GM04504 (cell line): Measurements from ENCODE around the gene GOLGA6C.
A peak's percentile ranks its signal among the peaks of the same experiment; 100 is the strongest.
"Not testable (repeated sequence)": the region's sequence is repeated elsewhere in the genome, so short reads cannot be mapped to it uniquely, and the experiment has no call there.

Experiments
- DNase-seq: peaks from one replicate; pipeline ENCODE4 v3.0.0-alpha.2; 2012; ENCODE audit warnings: low read depth

GOLGA6C gene

DNA sequence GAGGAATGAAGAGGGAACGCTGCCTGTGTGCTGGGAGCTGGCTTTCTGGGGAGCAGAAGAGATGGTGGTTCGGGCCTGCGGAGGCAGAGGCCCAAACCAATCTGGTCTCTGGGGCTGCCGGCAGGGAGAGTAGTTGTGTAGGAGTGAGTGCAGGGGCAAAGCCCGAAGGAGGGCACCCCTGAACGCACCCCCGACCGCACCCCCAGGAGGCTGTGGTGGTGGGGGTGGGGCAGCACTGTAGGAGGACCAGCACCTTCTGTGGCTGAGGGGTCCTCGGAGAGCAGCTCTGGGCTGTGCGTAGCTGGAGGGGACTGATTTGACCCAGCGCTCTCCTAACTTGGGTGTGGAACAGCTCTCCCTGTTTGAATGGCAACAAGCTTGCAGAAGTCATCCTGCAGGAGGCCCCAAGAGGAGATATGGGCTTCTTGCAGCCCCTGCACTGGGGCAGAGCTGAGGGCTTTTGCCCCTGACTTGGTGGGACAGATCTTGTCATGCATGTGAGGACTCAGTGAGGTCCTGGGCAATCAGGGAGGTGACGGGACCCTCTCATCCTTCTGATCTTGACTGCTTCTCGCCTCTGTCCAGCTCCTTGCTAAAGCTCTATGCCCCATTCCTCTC, 30.4 kb upstream of the GOLGA6C start:
- DNase-seq: no peak

- no peak for DNase-seq
Observed at GRCh38 chr15:75228787-75229186, 29.3 kb upstream of the GOLGA6C start.

DNA sequence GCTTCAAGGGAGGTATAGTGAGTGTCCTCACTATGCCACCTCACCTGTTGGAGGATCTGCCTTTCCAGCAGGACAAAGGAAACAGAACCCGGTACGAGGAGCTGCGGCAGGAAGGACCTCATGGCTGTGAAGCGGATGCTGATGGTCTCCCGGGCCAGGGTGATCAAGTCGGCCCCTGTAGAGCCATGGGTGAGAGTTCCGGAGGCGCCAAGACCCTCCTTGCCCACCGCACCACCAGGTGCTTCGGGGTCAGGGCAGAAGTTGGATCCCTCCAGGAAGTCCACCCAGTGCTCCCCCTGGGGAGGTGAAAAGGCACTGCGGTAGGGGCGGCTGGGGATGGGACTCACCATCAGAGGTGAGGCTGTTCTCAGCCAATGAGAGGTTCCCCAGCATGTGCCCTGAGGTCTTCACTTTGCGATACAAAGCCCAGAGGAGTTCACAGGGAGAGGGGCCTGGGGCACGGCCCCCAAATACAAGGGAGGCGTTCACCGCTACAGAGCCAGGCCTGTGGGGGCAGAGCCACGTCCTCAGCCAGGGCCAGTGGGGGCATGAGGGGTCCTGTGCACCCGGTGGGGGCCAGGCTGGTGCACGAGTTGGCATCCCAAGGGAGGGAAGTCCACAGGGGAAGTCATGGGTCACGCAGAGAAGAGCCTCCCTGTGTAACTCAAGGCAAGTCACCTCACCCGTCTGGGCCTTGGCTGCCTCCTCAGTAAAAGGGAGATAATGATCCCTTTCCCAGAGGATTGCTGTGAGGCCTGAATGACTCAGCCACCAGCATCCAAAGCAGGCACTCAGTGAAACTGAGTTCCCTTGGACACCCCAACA, 28.7 kb upstream of the GOLGA6C start:
- peak; percentile 17 for DNase-seq

GRCh38 chr15:75230016-75230343, 28.2 kb upstream of the GOLGA6C start:
- DNase-seq: no peak

DNA sequence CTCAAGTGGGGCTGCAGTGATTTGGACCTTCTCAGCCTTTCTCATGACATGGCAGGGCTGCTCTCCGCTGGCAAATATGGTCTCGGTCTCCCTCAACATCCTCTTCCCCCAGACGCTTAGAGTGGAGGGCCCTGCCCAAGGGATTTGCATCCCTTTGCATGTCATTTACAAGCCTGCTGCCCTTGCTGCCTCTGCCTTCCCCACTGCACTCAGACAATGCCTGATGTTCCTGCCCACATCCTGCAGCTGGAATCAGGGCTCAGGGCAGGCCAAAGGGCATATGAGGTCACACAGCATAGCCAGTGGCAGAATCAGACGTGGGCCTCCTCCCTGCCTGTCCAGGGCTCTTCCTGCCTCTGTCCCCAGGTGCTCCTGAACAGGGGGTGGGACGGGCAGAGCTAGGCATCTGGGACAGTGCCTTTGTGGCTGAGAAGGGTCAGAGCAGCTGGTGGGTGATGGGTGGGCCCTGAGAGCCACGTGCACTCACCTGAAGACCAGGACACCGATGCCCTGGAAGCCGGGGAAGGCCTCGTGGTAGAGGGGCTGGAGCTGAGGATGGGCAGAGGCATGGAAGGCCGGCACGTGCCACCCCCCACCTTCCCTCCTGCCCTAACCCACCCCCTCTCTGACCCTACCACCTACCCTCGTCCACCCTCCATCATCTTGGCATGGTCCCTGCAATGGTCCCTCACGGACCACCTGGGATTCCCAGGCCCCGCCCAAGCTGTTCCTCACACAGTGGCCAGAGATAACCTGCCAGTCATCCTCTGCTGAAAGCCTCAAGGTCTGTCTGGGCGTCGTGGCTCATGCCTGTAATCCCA, 27.4 kb upstream of the GOLGA6C start:
- DNase-seq: no peak

- no peak for DNase-seq
Observed at GRCh38 chr15:75231836-75232235, 26.3 kb upstream of the GOLGA6C start.

DNA sequence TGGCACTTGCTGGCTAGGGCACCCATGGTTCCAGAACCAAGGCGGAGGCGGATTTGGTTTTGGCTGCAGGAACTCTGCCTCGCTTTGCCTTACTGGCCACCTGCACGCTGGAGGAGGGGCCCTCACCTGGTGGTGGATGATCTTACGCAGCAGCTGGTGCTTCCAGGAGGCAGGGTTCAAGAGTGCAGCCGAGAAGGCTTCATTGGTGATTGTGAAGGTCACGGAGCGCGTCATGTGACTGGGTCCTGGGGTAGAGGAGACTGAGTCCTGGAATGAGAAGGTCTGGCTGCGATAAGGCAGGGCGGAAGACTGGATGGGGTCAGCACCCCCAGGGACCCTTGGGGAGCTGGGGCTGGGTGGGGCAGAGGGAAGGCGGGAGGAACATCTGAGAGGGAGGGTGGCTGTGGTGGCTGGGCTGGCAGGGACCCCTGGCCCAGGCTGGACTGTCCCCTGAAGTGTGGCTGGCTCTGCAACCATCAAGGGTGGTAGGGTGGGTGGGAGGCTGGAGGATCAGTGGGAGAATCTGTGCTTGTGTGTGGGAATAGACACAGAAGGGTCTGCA, 25.8 kb upstream of the GOLGA6C start:
- no peak for DNase-seq

DNA sequence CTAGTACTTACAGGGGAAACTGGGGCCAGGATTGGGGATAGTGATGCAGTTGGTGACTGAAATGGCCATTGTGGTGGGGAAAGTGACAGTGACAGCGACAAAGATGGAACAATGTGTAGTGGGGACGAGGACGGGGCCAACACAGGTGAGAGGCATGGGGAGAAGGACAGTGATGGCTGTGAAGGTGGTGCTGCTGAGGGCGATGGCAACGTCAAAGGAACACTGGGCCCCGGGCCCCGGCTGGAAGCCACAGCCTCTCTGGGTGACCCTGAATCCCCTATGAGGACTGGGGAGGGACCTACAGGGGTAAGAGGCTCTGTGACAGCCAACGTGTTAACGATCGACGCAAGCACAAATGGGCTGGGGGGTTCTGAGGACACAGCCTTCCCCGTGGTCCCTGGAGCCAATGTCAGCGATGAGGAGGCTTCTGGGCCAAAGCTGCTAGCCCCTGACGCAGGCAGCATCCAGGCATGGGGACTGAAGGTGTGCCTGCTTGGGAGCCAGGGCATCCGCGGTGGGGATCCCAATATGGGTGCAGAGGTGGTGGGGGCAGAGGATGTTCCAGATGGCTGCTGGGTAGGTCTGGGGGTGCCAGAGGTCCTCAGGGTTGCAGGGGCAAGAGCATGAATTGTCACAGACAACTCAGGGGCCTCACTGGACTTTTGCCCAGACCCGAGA, 25.2 kb upstream of the GOLGA6C start:
- no peak for DNase-seq

DNA sequence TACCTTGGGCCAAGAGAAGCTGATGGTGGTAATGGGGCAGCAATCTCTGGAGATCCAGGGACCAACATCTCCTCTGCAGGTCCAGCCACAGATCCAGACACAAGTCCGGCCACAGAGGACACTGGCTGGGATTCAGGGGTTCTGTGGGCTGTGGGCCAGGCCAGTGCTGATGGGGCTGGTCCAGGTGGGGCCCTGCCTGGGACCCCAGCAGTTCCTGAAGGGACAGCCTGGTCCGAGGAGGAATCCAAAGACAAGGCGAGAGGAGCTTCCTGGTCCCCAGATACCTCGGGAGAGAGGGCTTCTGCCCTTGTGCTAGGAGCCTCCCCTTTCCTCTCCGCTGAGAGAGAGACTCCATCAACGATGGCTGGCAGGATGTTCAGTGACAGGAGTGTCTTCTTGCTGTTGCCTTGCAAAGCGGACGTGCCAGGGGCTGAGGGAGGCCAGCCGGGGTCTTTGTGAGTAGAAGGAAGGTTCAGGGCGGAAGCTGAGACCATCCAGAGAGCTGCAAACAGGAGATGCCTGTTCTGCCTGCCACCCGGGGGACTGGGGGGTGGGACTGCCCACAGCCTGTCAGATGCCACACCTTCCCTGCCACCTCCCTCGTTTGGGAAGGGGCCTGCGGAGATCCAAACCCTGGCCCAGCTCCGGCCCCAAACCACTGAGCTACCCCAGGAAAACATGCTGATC, 24.5 kb upstream of the GOLGA6C start:
- no peak for DNase-seq

DNA sequence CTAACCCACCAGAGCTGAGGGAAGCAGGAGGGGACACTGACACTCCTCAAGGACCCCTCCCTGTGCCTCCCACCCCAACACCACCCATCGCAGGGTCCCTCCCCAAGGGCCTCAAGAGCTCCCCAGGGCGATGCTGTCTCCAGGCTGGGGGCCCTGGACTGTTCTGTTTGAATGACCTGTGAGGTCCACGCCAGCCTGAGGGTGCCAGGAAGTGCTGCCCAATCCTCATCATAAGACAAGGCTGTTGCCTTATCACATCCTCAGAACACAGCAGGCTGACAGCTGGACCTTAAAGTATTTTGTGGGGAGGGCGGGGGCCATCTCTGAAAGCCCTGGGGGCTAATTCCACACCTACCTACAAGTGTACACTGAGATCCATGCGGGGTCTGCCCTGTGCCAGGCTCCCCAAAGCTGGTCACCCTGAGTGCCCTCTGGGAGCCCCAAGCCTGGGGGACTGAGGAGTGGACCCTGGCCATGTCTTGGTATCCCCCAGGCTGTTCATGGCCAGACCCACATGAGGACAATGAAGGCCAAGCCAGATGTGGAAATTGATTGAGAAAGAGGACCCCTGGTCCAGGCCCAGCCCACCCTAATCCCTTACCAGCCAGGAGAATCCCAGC, 23.8 kb upstream of the GOLGA6C start:
- no peak for DNase-seq

DNA sequence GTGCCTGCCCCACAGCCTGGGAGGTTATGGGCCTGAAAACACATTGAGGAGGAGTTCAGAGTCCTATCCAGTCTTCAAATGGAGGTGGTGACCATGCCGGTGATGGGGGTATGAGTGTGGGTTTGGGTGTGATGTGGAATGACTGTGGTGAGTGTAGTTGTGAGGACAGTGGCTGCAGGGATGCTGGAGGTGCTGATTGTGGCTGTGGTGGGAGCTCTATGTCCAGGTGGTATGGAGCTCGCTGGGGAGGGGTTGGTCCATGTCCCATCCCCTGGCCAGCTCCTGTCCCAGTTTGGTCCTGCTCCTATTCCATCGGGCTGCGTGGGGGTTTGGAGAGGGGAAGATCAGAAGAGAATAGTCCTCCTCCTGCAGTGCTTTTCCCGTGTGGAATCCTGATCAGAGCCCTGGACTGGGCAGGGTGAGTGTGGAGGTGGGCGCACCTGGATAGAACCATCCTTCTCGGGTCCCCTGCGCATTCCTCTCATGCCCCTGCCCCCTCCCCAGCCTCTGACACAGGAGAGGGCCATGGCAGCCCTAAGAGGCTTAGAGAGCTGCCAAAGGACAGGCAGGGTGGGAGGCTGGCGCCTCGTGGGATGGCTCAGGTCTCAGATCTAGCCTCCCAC, 23.0 kb upstream of the GOLGA6C start:
- DNase-seq: no peak

GRCh38 chr15:75235760-75236729, 22.1 kb upstream of the GOLGA6C start:
- DNase-seq: no peak

- DNase-seq: no peak
Observed at GRCh38 chr15:75237316-75237982, 20.7 kb upstream of the GOLGA6C start.

GRCh38 chr15:75238150-75238549, 20.0 kb upstream of the GOLGA6C start:
- no peak for DNase-seq

- DNase-seq: not testable (repeated sequence)
Observed at GRCh38 chr15:75245741-75246140, 12.4 kb upstream of the GOLGA6C start.

DNA sequence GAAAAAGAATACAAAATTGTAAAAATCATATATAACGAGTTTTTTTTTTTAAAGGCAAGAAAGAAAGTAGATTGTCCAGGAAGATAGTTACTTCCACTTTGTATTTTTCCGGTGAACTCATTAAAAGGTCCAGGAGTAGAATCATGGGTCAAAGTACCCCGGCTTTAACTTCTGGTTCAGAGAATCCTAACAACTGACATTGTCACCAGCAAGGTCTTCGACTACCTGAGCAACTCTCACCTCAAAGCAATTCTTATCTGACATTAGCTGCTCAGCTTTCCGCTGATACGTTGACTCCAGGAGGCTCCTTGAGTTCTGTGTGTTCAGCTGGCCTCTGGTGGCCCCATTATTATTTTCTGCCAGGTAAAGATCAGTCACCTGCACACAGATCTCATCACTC, 9.1 kb upstream of the GOLGA6C start:
- DNase-seq: not testable (repeated sequence)

DNA sequence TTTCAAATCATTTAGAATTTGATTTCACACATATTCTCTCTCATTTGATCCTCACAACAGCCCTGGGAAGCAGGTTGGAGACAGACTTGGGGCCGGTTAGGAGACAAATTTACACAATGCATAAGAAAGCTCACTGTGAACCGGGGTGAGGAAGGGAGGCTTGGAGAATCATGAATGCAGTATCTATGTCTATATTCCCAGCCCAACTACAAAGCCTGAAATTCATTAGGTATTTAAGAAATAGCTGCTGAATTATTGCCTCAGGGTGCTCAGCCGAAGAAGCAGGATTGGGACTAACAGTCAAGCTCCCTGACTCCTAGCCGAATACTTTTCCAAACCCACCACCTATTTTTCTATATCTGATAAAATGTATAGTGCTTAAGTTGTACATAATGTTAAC, 8.4 kb upstream of the GOLGA6C start:
- DNase-seq: no peak

DNA sequence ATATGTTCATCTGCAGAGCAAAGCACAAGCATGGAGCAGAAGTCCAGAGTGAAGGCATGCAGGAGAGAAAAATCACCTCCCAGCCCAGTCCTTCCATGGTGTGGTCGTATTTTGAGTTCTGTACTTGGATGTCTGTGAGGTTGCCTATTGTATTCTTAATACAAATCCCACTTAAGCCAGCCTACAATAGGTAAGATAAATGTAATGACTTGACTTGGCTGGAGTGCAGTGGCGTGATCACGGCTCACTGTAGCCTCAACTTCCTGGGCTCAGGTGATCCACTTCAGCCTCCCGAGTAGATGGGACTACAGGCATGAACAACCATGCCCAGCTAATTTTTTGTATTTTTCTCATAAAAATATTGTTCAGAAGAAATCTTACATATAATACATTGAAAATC, 6.8 kb upstream of the GOLGA6C start:
- DNase-seq: not testable (repeated sequence)

GRCh38 chr15:75252285-75252684, 5.8 kb upstream of the GOLGA6C start:
- DNase-seq: not testable (repeated sequence)
